CD4-positive, alpha-beta T cell treated with Interleukin-6 at 100 ng/mL for 8 hours (primary cell): Measurements from ENCODE around the gene HECTD2.
"Not testable (repeated sequence)": the region's sequence is repeated elsewhere in the genome, so short reads cannot be mapped to it uniquely, and the experiment has no call there.

Experiments
- DNase-seq: peaks from one replicate; pipeline ENCODE4 v3.0.0-alpha.2; 2020; ENCODE audit warnings: mixed read lengths, low spot score

The HECTD2 gene

GRCh38 chr10:91537614-91538383, 127.7 kb downstream of the HECTD2 start:
- no peak for DNase-seq

GRCh38 chr10:91539930-91540329, 129.8 kb downstream of the HECTD2 start:
- no peak for DNase-seq

- DNase-seq = no peak
Measured at GRCh38 chr10:91540733-91541132, 130.6 kb downstream of the HECTD2 start.

- no peak for DNase-seq
Measured at GRCh38 chr10:91541481-91541880, 131.3 kb downstream of the HECTD2 start.

GRCh38 chr10:91545384-91545783, 135.2 kb downstream of the HECTD2 start:
- DNase-seq = no peak

GRCh38 chr10:91545838-91546237, 135.7 kb downstream of the HECTD2 start:
- no peak for DNase-seq

- no peak for DNase-seq
Measured at GRCh38 chr10:91549262-91549661, 139.1 kb downstream of the HECTD2 start.

- no peak for DNase-seq
Measured at GRCh38 chr10:91550021-91550420, 139.9 kb downstream of the HECTD2 start.

GRCh38 chr10:91551856-91552255, 141.7 kb downstream of the HECTD2 start:
- no peak for DNase-seq

GRCh38 chr10:91552274-91553095, 142.3 kb downstream of the HECTD2 start:
- no peak for DNase-seq

GRCh38 chr10:91555455-91555854, 145.3 kb downstream of the HECTD2 start:
- DNase-seq = no peak

GRCh38 chr10:91556691-91557566, 146.8 kb downstream of the HECTD2 start:
- no peak for DNase-seq

- no peak for DNase-seq
Measured at GRCh38 chr10:91557651-91558111, 147.5 kb downstream of the HECTD2 start.

GRCh38 chr10:91558473-91558872, 148.3 kb downstream of the HECTD2 start:
- no peak for DNase-seq

- no peak for DNase-seq
Measured at GRCh38 chr10:91559169-91559568, 149.0 kb downstream of the HECTD2 start.

- DNase-seq = no peak
Measured at GRCh38 chr10:91559750-91560149, 149.6 kb downstream of the HECTD2 start.

- not testable (repeated sequence) for DNase-seq
Measured at GRCh38 chr10:91560827-91561226, 150.7 kb downstream of the HECTD2 start.

- no peak for DNase-seq
Measured at GRCh38 chr10:91562839-91563581, 152.9 kb downstream of the HECTD2 start.

- DNase-seq = no peak
Measured at GRCh38 chr10:91564026-91564425, 153.9 kb downstream of the HECTD2 start.
